K562 (cell line): ENCODE results near the gene NABP2. TPM values are rescaled to one million over a fixed set of nuclear protein-coding genes. Genes with fewer than 3 reads are reported as not detected.
A peak's percentile ranks its signal among the peaks of the same experiment; 100 is the strongest.

Source experiments
- CREB3L1 ChIP-seq: fragments of 450-650 bp; IDR thresholded peaks from 2 replicates; pipeline ENCODE4 v1.6.1; 2014; ENCODE audit warnings: low read depth, mild to moderate bottlenecking, moderate library complexity, borderline replicate concordance
- ELK1 ChIP-seq: sonication (generic); formaldehyde crosslinking; IDR thresholded peaks from 2 replicates; pipeline ENCODE4 v1.8.1; 2022; ENCODE audit warnings: missing genetic modification reagents
- ETV5 ChIP-seq: sonication (generic); formaldehyde crosslinking; IDR thresholded peaks from 2 replicates; pipeline ENCODE4 v1.4.0; 2020; ENCODE audit warnings: low read depth, mild to moderate bottlenecking, missing genetic modification reagents
- FOXM1 ChIP-seq, 2 experiments: fragments of 450-650 bp in 1 of 2; sonication (generic) in 1 of 2; formaldehyde crosslinking in 1 of 2; IDR thresholded peaks; 2 replicates each; pipeline versions ENCODE4 v1.6.1 to v1.9.0; 2017 to 2022; ENCODE audit warnings: low read depth in 2 of 2, mild to moderate bottlenecking in 2 of 2, missing genetic modification reagents in 1 of 2, moderate library complexity in 1 of 2
- GTF2B ChIP-seq: IDR thresholded peaks from 2 replicates; pipeline ENCODE4 v1.6.1; 2011; ENCODE audit not compliant: insufficient read length; ENCODE audit errors: extremely low read depth
- HEY1 ChIP-seq: fragments of 250-450 bp; sonication (Bioruptor Pico); IDR thresholded peaks from 2 replicates; pipeline ENCODE4 v1.5.0; 2020; ENCODE audit warnings: mild to moderate bottlenecking, moderate library complexity, borderline replicate concordance
- KAT7 ChIP-seq: sonication (generic); formaldehyde crosslinking; IDR thresholded peaks from 2 replicates; pipeline ENCODE4 v1.8.0; 2022; ENCODE audit warnings: missing genetic modification reagents, mild to moderate bottlenecking, borderline replicate concordance
- MBD1 ChIP-seq: fragments of 250-450 bp; sonication (Bioruptor Pico); IDR thresholded peaks from 2 replicates; pipeline ENCODE4 v1.8.0; 2022; ENCODE audit warnings: inconsistent platforms
- RBFOX2 ChIP-seq: fragments of 200-400 bp; formaldehyde crosslinking; IDR thresholded peaks from 2 replicates; pipeline ENCODE4 v1.6.1; 2017; ENCODE audit warnings: low read depth, mild to moderate bottlenecking, low read length, moderate library complexity
- RBM25 ChIP-seq: fragments of 200-400 bp; formaldehyde crosslinking; IDR thresholded peaks from 2 replicates; pipeline ENCODE4 v1.6.1; 2018; ENCODE audit warnings: low read length, low read depth, moderate library complexity; ENCODE audit not compliant: severe bottlenecking
- RERE ChIP-seq: sonication (generic); formaldehyde crosslinking; IDR thresholded peaks from 2 replicates; pipeline ENCODE4 v1.8.0; 2023; ENCODE audit warnings: missing genetic modification reagents, mild to moderate bottlenecking, borderline replicate concordance
- SMARCE1 ChIP-seq: fragments of 450-650 bp; IDR thresholded peaks from 2 replicates; pipeline ENCODE4 v1.7.1; 2016; ENCODE audit warnings: mild to moderate bottlenecking
- SRSF9 ChIP-seq: fragments of 200-400 bp; formaldehyde crosslinking; IDR thresholded peaks from 2 replicates; pipeline ENCODE4 v1.6.1; 2017; ENCODE audit warnings: low read depth, low read length, borderline replicate concordance
- ZNF197 ChIP-seq: fragments of 200-800 bp; sonication (Bioruptor generic); IDR thresholded peaks from 2 replicates; pipeline ENCODE4 v1.6.1; 2016; ENCODE audit warnings: low read depth, missing genetic modification characterization, missing compliant biosample characterization
- ZNF263 ChIP-seq: sonication (generic); formaldehyde crosslinking; IDR thresholded peaks from 2 replicates; pipeline ENCODE4 v1.8.0; 2022; ENCODE audit warnings: mild to moderate bottlenecking, missing genetic modification reagents, borderline replicate concordance
- polyA plus RNA-seq, 8 experiments: library from polyadenylated mRNA; depleted of rRNA in 4 of 8; stranded (reverse) in 5 of 8; unstranded in 3 of 8; fragments of >200 nt; fragmentation: Nextera tagmentation in 2 of 8; fragmentation: Illumina TruSeq in 1 of 8; extraction: Ambion mirVana in 2 of 8; extraction: Trizol in 1 of 8; gene quantifications; 2 replicates each; pipeline versions ENCODE4 v1.2.1 to v1.2.3, GENCODE V29; 2011 to 2014; ENCODE audit warnings: inconsistent platforms in 1 of 8, missing spikeins in 1 of 8
- total RNA-seq, 7 experiments: library from RNA; depleted of rRNA in 6 of 7; stranded (reverse); fragments of >200 nt in 6 of 7; fragmentation: Illumina TruSeq in 2 of 7; extraction: Trizol in 2 of 7; gene quantifications; 2 replicates each; pipeline versions ENCODE4 v1.2.1 to v1.2.3, GENCODE V29; 2011 to 2021; ENCODE audit warnings: low replicate concordance in 1 of 7

NABP2 gene
- total and polyA plus RNA-seq, 9 of the 15 experiments (the other 6 are each of a cell fraction or from before 2014, with no cell fraction given): 11.3 to 60.6 (median 43.5) TPM

- TF ChIP-seq CREB3L1 (peak; percentile 77), SMARCE1 (no peak), RBM25 (no peak), ELK1 (CRISPR knock-in tag) (no peak), MBD1 (CRISPR knock-in tag) (no peak), FOXM1 (IDR thresholded peaks at IDR 0.05; ENCODE audit: low read depth) (no peak), FOXM1 (CRISPR knock-in tag; IDR thresholded peaks at IDR 0.05; ENCODE audit: low read depth) (no peak), ZNF197 (no peak), KAT7 (CRISPR knock-in tag) (peak; percentile 91; the same call in 1 of the 2 replicates), GTF2B (no peak), SRSF9 (no peak), ETV5 (CRISPR knock-in tag) (peak; percentile 77), RERE (CRISPR knock-in tag) (no peak), RBFOX2 (peak; percentile 95), ZNF263 (CRISPR knock-in tag) (no peak), HEY1 (no peak)
Measured at GRCh38 chr12:56266693-56267442, 42.7 kb downstream of the NABP2 start, which contains the start of gene COQ10A (continued).
